Measurements from ENCODE around the gene P3H2.

Gene P3H2

GRCh38 chr3:189948724-189949045 is 172.0 kb downstream of the P3H2 start:
- TF ChIP-seq CTCF (IDR thresholded peaks at IDR 0.05; ENCODE audit: low read depth, low read length), result no peak
- no peak for DNase-seq (ENCODE audit: extremely low read depth, low read depth)

GRCh38 chr3:189947948-189948723 is 172.6 kb downstream of the P3H2 start:
- DNase-seq (ENCODE audit: extremely low read depth, low read depth), result no peak
- TF ChIP-seq CTCF (IDR thresholded peaks at IDR 0.05; ENCODE audit: low read depth, low read length), result peak; percentile 62

GRCh38 chr3:189947068-189947467 is 173.6 kb downstream of the P3H2 start:
- no peak for DNase-seq (ENCODE audit: extremely low read depth, low read depth)
- TF ChIP-seq CTCF (IDR thresholded peaks at IDR 0.05; ENCODE audit: low read depth, low read length), result no peak

- no peak for DNase-seq (ENCODE audit: extremely low read depth, low read depth)
- TF ChIP-seq CTCF (IDR thresholded peaks at IDR 0.05; ENCODE audit: low read depth, low read length), result no peak
Measured at GRCh38 chr3:189945935-189946709, 174.6 kb downstream of the P3H2 start.

- no peak for TF ChIP-seq CTCF (IDR thresholded peaks at IDR 0.05; ENCODE audit: low read depth, low read length)
- DNase-seq (ENCODE audit: extremely low read depth, low read depth), result no peak
Measured at GRCh38 chr3:189944285-189945145, 176.2 kb downstream of the P3H2 start.

GRCh38 chr3:189942948-189943347 is 177.7 kb downstream of the P3H2 start:
- DNase-seq (ENCODE audit: extremely low read depth, low read depth), result no peak
- no peak for TF ChIP-seq CTCF (IDR thresholded peaks at IDR 0.05; ENCODE audit: low read depth, low read length)
